ENCODE results near the gene ZMIZ1. TPM values are rescaled to one million over a fixed set of nuclear protein-coding genes. Genes with fewer than 3 reads are reported as not detected.

Gene ZMIZ1
- total RNA-seq, 1 experiment from 2014 or later = 28.4 TPM

GRCh38 chr10:79209340-79209739 is 140.6 kb downstream of the ZMIZ1 start (continued):
- TF ChIP-seq SRF (IDR thresholded peaks at IDR 0.05; ENCODE audit: low read depth) = no peak
- no peak for TF ChIP-seq ZNF274 (IDR thresholded peaks at IDR 0.05; ENCODE audit: low read depth, low read length)

GRCh38 chr10:79209831-79210230 is 141.1 kb downstream of the ZMIZ1 start:
- Histone ChIP-seq H3K9me3 (ENCODE audit: control insufficient read depth in 1 of 2, insufficient read depth in 1 of 2, low read depth in 1 of 2, low read length in 2 of 2) (no peaks in the 10 kb centered on the region), H3K79me2 (ENCODE audit: insufficient read depth, low read length) (no peaks in the 10 kb centered on the region), H3K9ac (ENCODE audit: low read length) (no peak overlapping the region), H3K27me3 (ENCODE audit: insufficient read depth, low read length) (no peaks in the 10 kb centered on the region), H3K4me1 (ENCODE audit: control insufficient read depth in 1 of 2, insufficient read depth in 2 of 2, low read length in 2 of 2) (no peaks in the 10 kb centered on the region), H3K4me2 (ENCODE audit: low read length) (no peak overlapping the region), H2AFZ (ENCODE audit: low read depth, low read length, poor library complexity, severe bottlenecking) (no peak overlapping the region), H3K36me3 (ENCODE audit: control insufficient read depth in 1 of 2, insufficient read depth in 2 of 2, low read length in 2 of 2) (peaks cover 0 to 3% of the 10 kb centered on the region in 2 experiments; a peak in 2 of 4 replicates), H3K27ac (ENCODE audit: low read depth, low read length) (no peak overlapping the region), H4K20me1 (ENCODE audit: insufficient read depth) (no peaks in the 10 kb centered on the region), H3K4me3 (replicated peaks in 1 of 2; ENCODE audit: low read depth in 1 of 2, low read length in 2 of 2) (no peak overlapping the region), H3K9me2 (ENCODE audit: insufficient read depth) (no peaks in the 10 kb centered on the region)
- DNase-seq (ENCODE audit: low read depth, low spot score) = no peak
- TF ChIP-seq, protein P1, sequence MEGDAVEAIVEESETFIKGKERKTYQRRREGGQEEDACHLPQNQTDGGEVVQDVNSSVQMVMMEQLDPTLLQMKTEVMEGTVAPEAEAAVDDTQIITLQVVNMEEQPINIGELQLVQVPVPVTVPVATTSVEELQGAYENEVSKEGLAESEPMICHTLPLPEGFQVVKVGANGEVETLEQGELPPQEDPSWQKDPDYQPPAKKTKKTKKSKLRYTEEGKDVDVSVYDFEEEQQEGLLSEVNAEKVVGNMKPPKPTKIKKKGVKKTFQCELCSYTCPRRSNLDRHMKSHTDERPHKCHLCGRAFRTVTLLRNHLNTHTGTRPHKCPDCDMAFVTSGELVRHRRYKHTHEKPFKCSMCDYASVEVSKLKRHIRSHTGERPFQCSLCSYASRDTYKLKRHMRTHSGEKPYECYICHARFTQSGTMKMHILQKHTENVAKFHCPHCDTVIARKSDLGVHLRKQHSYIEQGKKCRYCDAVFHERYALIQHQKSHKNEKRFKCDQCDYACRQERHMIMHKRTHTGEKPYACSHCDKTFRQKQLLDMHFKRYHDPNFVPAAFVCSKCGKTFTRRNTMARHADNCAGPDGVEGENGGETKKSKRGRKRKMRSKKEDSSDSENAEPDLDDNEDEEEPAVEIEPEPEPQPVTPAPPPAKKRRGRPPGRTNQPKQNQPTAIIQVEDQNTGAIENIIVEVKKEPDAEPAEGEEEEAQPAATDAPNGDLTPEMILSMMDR (IDR thresholded peaks at IDR 0.05 in 2 of 3, conservative IDR thresholded peaks at IDR 0.05 in 1 of 3; ENCODE audit: borderline replicate concordance in 1 of 3, insufficient read depth in 1 of 3, low read depth in 2 of 3, low read length in 2 of 3) = no peak
- no peak for TF ChIP-seq RAD21 (IDR thresholded peaks at IDR 0.05; ENCODE audit: low read depth)
- TF ChIP-seq YY1 (IDR thresholded peaks at IDR 0.05; ENCODE audit: extremely low read depth, insufficient replicate concordance, low read depth, low read length) = no peak
- TF ChIP-seq EZH2phosphoT487 (IDR thresholded peaks at IDR 0.05; ENCODE audit: borderline replicate concordance) = no peak
- no peak for TF ChIP-seq CBX3 (IDR thresholded peaks at IDR 0.05; ENCODE audit: low read depth)
- TF ChIP-seq, protein P2, sequence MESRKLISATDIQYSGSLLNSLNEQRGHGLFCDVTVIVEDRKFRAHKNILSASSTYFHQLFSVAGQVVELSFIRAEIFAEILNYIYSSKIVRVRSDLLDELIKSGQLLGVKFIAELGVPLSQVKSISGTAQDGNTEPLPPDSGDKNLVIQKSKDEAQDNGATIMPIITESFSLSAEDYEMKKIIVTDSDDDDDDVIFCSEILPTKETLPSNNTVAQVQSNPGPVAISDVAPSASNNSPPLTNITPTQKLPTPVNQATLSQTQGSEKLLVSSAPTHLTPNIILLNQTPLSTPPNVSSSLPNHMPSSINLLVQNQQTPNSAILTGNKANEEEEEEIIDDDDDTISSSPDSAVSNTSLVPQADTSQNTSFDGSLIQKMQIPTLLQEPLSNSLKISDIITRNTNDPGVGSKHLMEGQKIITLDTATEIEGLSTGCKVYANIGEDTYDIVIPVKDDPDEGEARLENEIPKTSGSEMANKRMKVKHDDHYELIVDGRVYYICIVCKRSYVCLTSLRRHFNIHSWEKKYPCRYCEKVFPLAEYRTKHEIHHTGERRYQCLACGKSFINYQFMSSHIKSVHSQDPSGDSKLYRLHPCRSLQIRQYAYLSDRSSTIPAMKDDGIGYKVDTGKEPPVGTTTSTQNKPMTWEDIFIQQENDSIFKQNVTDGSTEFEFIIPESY (IDR thresholded peaks at IDR 0.05; ENCODE audit: extremely low read depth, insufficient replicate concordance, low read length) = no peak
- TF ChIP-seq CEBPB (IDR thresholded peaks at IDR 0.05; ENCODE audit: low read depth) = no peak
- no peak for TF ChIP-seq POLR2AphosphoS5 (IDR thresholded peaks at IDR 0.05; ENCODE audit: low read depth, low read length)
- TF ChIP-seq, protein P3, sequence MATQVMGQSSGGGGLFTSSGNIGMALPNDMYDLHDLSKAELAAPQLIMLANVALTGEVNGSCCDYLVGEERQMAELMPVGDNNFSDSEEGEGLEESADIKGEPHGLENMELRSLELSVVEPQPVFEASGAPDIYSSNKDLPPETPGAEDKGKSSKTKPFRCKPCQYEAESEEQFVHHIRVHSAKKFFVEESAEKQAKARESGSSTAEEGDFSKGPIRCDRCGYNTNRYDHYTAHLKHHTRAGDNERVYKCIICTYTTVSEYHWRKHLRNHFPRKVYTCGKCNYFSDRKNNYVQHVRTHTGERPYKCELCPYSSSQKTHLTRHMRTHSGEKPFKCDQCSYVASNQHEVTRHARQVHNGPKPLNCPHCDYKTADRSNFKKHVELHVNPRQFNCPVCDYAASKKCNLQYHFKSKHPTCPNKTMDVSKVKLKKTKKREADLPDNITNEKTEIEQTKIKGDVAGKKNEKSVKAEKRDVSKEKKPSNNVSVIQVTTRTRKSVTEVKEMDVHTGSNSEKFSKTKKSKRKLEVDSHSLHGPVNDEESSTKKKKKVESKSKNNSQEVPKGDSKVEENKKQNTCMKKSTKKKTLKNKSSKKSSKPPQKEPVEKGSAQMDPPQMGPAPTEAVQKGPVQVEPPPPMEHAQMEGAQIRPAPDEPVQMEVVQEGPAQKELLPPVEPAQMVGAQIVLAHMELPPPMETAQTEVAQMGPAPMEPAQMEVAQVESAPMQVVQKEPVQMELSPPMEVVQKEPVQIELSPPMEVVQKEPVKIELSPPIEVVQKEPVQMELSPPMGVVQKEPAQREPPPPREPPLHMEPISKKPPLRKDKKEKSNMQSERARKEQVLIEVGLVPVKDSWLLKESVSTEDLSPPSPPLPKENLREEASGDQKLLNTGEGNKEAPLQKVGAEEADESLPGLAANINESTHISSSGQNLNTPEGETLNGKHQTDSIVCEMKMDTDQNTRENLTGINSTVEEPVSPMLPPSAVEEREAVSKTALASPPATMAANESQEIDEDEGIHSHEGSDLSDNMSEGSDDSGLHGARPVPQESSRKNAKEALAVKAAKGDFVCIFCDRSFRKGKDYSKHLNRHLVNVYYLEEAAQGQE (IDR thresholded peaks at IDR 0.05; ENCODE audit: low read depth) = no peak
- TF ChIP-seq EZH2 (IDR thresholded peaks at IDR 0.05) = no peak
- TF ChIP-seq SP1 (IDR thresholded peaks at IDR 0.05; ENCODE audit: low read depth) = no peak
- no peak for TF ChIP-seq ZNF274 (IDR thresholded peaks at IDR 0.05; ENCODE audit: low read depth, low read length)
- RAD21 ChIA-PET (ENCODE audit: low non-redundant PET in 1 of 2, low total read pairs in 2 of 2, uncharacterized antibody in 2 of 2, unreplicated experiment in 2 of 2) = no interaction called here
- CTCF ChIA-PET = no interaction called here
- POLR2A ChIA-PET = no interaction called here
- ATAC-seq = no peak
- intact Hi-C loops (cut with micrococcal nuclease) = no loop called here
- BruUV-seq (replicated peaks) = no TSS peak
